ENCODE measurements around the gene TSSK1B. TPM values are rescaled to one million over a fixed set of nuclear protein-coding genes. Genes with fewer than 3 reads are reported as not detected.
"Not testable (repeated sequence)": the region's sequence is repeated elsewhere in the genome, so short reads cannot be mapped to it uniquely, and the experiment has no call there.

Gene TSSK1B
- total RNA-seq: not detected
- long read RNA-seq: 0 reads

GRCh38 chr5:113434889-113435288 lies at the start of gene TSSK1B:
TSSK1B (minus strand) TSS chr5:113434989; CDS start chr5:113434839, 150 bp downstream.
- no peak for ATAC-seq
- no peak for DNase-seq
- Histone ChIP-seq H3K36me3 (no peaks in the 10 kb centered on the region), H3K9me3 (no peaks in the 10 kb centered on the region), H3K4me3 (no peak within 1 kb of the TSS), H3K4me1 (no peaks in the 10 kb centered on the region), H3K27ac (no peak within 1 kb of the TSS), H3K27me3 (no peaks in the 10 kb centered on the region)
- TF ChIP-seq CTCF (IDR thresholded peaks at IDR 0.05) (no peak), POLR2A (IDR thresholded peaks at IDR 0.05) (no peak)
- intact Hi-C loops (cut with DNase I): no loop called here
- WGBS (ENCODE audit: insufficient coverage, low coverage, low lambda C conversion rate, missing lambda C conversion rate): 67% methylated on average over 1 of the region's 3 CpGs

GRCh38 chr5:113480243-113480642 lies 45.5 kb upstream of the TSSK1B start:
- DNase-seq: no peak
- no peak for ATAC-seq
- H3K4me1 ChIP-seq: no peaks in the 10 kb centered on the region
- no peak overlapping the region for H3K4me3 ChIP-seq
- H3K27me3 ChIP-seq: no peaks in the 10 kb centered on the region
- TF ChIP-seq CTCF (IDR thresholded peaks at IDR 0.05) (no peak), POLR2A (IDR thresholded peaks at IDR 0.05) (no peak)
- intact Hi-C loops (cut with DNase I): no loop called here
- H3K9me3 ChIP-seq: no peaks in the 10 kb centered on the region
- no peaks in the 10 kb centered on the region for H3K36me3 ChIP-seq
- no peak overlapping the region for H3K27ac ChIP-seq
- WGBS (ENCODE audit: insufficient coverage, low coverage, low lambda C conversion rate, missing lambda C conversion rate): 52% methylated on average over 5 of the region's 5 CpGs

GRCh38 chr5:113478691-113479090 lies 43.9 kb upstream of the TSSK1B start:
- Histone ChIP-seq H3K9me3 (no peaks in the 10 kb centered on the region), H3K4me3 (no peak overlapping the region), H3K36me3 (no peaks in the 10 kb centered on the region), H3K4me1 (no peaks in the 10 kb centered on the region), H3K27ac (no peak overlapping the region), H3K27me3 (no peaks in the 10 kb centered on the region)
- DNase-seq (no peak), ATAC-seq (no peak)
- TF ChIP-seq CTCF (IDR thresholded peaks at IDR 0.05) (no peak), POLR2A (IDR thresholded peaks at IDR 0.05) (no peak)
- 68% methylated on average over 3 of the region's 3 CpGs for WGBS (ENCODE audit: insufficient coverage, low coverage, low lambda C conversion rate, missing lambda C conversion rate)
- intact Hi-C loops (cut with DNase I): no loop called here

GRCh38 chr5:113474100-113474728 lies 39.4 kb upstream of the TSSK1B start:
- DNase-seq (no peak), ATAC-seq (peak in 1 of 4 donors; percentile 16)
- Histone ChIP-seq H3K4me1 (no peaks in the 10 kb centered on the region), H3K36me3 (no peaks in the 10 kb centered on the region), H3K4me3 (no peak overlapping the region), H3K27me3 (no peaks in the 10 kb centered on the region), H3K9me3 (no peaks in the 10 kb centered on the region), H3K27ac (no peak overlapping the region)
- 28% methylated on average over 5 of the region's 5 CpGs for WGBS (ENCODE audit: insufficient coverage, low coverage, low lambda C conversion rate, missing lambda C conversion rate)
- intact Hi-C loops (cut with DNase I): no loop called here
- TF ChIP-seq CTCF (IDR thresholded peaks at IDR 0.05) (no peak), POLR2A (IDR thresholded peaks at IDR 0.05) (no peak)

- Histone ChIP-seq H3K9me3 (no peaks in the 10 kb centered on the region), H3K4me3 (no peak overlapping the region), H3K27ac (no peak overlapping the region), H3K4me1 (no peaks in the 10 kb centered on the region), H3K27me3 (no peaks in the 10 kb centered on the region), H3K36me3 (no peaks in the 10 kb centered on the region)
- ATAC-seq (no peak), DNase-seq (no peak)
- intact Hi-C loops (cut with DNase I): no loop called here
- TF ChIP-seq POLR2A (IDR thresholded peaks at IDR 0.05): no peak
- TF ChIP-seq CTCF (IDR thresholded peaks at IDR 0.05): no peak
Observed at GRCh38 chr5:113463032-113463431, 28.2 kb upstream of the TSSK1B start.

GRCh38 chr5:113457106-113457505 lies 22.3 kb upstream of the TSSK1B start:
- no CpG with 5 or more reads among the region's 21 CpGs for WGBS (ENCODE audit: insufficient coverage, low coverage, low lambda C conversion rate, missing lambda C conversion rate)
- DNase-seq; H3K27me3 ChIP-seq; H3K36me3 ChIP-seq; ATAC-seq; H3K9me3 ChIP-seq; H3K27ac ChIP-seq; intact Hi-C loops (cut with DNase I); H3K4me3 ChIP-seq; H3K4me1 ChIP-seq: not testable (repeated sequence)

Measured in right lobe of liver (tissue), 6 donors.